ENCODE data around the gene HCLS1. TPM values are rescaled to one million over a fixed set of nuclear protein-coding genes. Genes with fewer than 3 reads are reported as not detected.
"Not testable (repeated sequence)": the region's sequence is repeated elsewhere in the genome, so short reads cannot be mapped to it uniquely, and the experiment has no call there.

HCLS1 gene
- total RNA-seq, 1 experiment from 2014 or later = 0.83 TPM

DNA sequence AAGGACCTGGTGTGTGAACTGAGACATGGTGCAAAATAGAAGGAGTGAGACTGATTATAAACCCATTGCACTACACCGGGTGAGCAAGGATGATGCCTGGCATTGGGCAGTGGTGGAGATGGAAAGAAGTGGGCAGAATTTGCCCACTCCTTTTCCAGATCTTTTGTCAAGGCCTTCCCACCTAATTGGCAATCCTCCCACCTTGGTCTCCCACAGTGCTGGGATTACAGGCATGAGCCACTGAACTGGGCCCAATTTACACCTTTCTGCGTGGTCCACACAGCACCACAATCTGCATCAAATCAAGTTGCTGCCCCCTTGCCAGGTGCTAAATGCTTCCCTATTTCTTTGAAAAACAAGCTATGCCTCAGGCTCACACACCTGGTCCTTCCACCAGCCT lies 62.1 kb downstream of the HCLS1 start:
- no peak for DNase-seq (ENCODE audit: low spot score)

DNA sequence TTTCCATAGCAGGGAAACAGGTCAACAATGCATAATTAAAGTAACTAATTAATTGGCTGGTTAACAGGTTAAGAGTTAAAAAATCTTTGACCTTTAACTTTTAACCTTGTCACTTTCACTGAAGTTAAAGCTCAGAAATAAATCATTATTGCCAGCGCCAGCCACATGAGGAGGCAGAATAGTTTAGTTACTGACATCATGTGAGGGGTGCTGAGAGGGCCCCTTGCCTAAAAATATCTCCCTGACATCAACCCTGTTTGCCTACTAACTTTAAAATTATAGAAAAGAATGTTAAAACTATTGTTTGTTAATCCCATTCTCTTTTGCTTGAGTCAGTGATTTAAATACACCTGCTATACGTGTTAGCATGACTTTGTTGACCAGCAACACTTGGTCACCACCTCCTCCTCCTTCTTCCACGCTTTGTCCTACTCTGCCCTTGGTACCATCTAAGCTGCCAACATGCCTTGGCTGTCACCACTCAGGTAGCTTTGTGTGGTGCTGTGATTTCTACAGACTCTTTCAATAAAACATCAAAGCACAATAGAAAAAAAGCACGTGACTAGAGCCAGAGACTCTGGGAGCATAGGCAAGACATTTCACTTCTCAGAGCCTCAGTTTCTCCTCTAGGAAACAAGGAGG lies 64.8 kb downstream of the HCLS1 start:
- DNase-seq (ENCODE audit: low spot score) = no peak

DNA sequence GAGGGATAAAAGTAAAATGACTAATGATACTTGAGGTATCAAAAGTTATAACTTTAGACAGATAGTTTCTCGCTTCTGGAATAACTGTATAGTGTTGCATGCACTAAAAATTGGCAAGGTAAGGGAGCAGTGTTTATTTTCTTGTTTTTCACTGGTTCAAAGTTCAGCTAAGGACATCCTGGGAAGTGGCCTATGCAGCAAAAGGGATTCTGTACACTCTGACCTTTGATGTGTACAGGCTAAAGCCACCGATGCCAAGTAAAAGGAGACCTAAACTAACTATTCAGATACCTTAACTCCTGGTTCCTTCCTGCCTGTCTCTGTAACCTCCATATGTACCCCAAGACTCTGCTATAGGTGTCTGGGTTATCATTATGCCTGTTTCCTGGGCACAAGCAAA lies 65.9 kb downstream of the HCLS1 start:
- DNase-seq (ENCODE audit: low spot score) = no peak

DNA sequence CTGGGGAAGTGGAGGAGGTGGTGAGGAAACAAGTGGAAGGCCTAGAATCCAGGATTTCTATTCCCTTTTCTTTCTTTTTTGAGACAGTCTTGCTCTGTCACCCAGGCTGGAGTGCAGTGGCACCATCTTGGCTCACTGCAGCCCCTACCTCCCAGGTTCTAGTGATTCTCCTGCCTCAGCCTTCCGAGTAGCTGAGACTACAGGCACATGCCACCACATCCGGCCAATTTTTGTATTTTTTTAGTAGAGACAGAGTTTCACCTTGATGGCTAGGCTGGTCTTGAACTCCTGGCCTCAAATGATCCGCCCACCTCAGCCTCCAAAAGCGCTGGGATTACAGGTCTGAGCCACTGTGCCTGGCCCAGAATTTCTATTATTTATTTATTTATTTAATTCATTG lies 66.9 kb downstream of the HCLS1 start:
- not testable (repeated sequence) for DNase-seq (ENCODE audit: low spot score)

DNA sequence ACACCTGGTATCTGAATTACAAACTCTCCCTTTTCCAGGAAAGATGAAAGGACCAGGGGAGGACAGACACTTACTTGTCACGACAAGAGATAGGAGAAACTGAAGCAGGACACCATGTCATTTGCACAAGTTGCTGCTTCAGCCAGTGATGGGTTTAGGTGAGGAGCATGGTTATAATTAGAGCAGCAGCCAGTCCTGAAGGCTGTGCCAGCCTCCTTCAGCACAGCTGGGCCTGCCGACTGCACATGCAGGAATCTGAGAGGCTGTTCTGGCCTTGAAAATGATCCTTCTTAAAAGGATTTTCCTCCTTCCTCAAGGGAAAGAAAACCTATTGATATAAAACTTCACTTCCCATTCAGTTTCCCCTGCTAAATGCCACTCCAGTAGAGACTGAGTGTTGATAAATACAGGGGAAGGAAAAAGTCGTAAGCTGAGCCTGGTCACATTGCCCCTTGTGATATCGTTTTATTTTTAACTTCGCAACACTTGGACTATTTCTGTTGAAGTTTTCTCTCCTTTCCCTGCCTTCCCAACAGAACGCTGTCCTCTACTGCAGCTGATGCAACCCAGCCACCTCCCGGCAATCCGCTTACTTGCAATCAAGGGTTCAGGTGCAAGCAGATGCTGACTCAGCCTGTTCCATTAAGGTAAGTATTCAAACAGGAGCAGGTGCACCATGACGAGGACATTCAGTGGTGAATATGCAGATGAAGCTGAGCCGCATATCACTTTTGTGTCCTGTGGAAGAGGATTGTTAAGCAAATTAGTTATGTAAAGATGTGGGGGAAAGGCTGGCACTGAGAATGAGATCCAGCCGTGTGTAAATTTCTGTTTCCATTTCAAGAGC lies 67.6 kb downstream of the HCLS1 start, which contains the start of gene FBXO40:
TSS of gene FBXO40 (plus strand) at position 524 of the 847 bp plus-strand sequence. CDS start 27,197 bp downstream, outside the sequence.
- DNase-seq (ENCODE audit: low spot score) = no peak

DNA sequence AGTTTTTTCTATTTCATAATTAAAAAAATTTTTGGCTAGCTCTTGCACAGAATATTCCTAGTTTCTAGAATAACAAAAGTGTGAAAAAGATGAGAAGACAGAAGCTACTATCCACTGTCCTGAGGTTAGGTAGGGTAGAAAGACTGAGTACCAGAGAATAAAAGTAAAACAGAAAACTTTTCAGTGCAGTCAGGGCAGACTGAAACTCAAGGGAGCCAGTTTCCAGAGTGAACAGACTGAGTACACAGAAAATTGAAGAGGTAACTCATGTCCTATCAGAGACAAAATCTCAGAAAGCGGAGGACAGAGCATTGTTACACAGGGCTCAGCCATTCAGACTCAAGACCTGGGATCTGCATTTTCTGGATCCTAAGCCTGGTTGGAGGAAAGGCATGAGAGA lies 76.3 kb downstream of the HCLS1 start:
- DNase-seq (ENCODE audit: low spot score) = no peak

DNA sequence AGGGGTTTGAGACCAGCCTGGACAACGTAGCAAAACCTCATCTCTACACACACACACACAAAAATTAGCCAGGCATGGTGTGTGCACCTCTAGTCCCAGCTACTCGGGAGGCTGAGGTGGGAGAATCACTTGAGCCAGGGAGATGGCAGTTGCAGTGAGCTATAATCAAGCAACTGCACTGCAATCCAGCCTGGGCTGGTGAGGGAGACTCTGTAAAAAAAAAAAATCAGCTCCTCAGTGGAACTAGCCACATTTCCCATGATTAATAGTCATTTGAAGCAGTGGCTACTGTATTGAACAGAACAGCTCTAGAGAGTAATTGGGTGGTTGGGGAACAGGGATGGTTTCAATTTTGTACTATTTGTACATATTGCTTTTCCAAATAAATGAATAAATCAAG lies 79.0 kb downstream of the HCLS1 start:
- no peak for DNase-seq (ENCODE audit: low spot score)

Other genes starting within 250 kb of the HCLS1 start
- 13.8 and 14.9 TPM in 2 replicates for gene POLQ, start 114.9 kb downstream of the HCLS1 start, total RNA-seq (2014; rRNA removed; shearing (Covaris generic))
- not detected in 2 replicates for gene ARGFX, start 93.0 kb downstream of the HCLS1 start, total RNA-seq (2014; rRNA removed; shearing (Covaris generic))
- 0.09 TPM in 1 of 2 replicates, not detected in the other for gene FBXO40, start 67.5 kb downstream of the HCLS1 start, total RNA-seq (2014; rRNA removed; shearing (Covaris generic))
- gene GOLGB1, start 88.8 kb upstream of the HCLS1 start, total RNA-seq (2014; rRNA removed; shearing (Covaris generic)) = 24.4 and 26.5 TPM in 2 replicates
- gene IQCB1, start 174.2 kb upstream of the HCLS1 start, total RNA-seq (2014; rRNA removed; shearing (Covaris generic)) = 27.8 and 35.6 TPM in 2 replicates
- gene EAF2, start 174.3 kb upstream of the HCLS1 start, total RNA-seq (2014; rRNA removed; shearing (Covaris generic)) = 4.5 and 4.7 TPM in 2 replicates
- not detected in 2 replicates for gene SLC15A2, start 233.5 kb upstream of the HCLS1 start, total RNA-seq (2014; rRNA removed; shearing (Covaris generic))

Measured in A172 (cell line).